Inferior parietal cortex (tissue), 1 donor: ENCODE results near the gene DYSF.
A peak's percentile ranks its signal among the peaks of the same experiment; 100 is the strongest.

Experiments
- DNase-seq: peaks from one replicate; pipeline ENCODE4 v3.0.0-alpha.2; 2016; ENCODE audit errors: extremely low spot score

Gene DYSF

GRCh38 chr2:71602581-71602980 is 149.2 kb downstream of the DYSF start:
- no peak for DNase-seq

GRCh38 chr2:71603311-71603811 is 150.0 kb downstream of the DYSF start:
- DNase-seq = no peak

GRCh38 chr2:71603851-71604725 is 150.7 kb downstream of the DYSF start:
- no peak for DNase-seq

GRCh38 chr2:71604726-71605120 is 151.4 kb downstream of the DYSF start:
- DNase-seq = no peak

GRCh38 chr2:71605173-71605641 is 151.8 kb downstream of the DYSF start:
- no peak for DNase-seq

- DNase-seq = no peak
Observed at GRCh38 chr2:71605781-71606241, 152.4 kb downstream of the DYSF start.

- DNase-seq = no peak
Observed at GRCh38 chr2:71606244-71606643, 152.9 kb downstream of the DYSF start.

GRCh38 chr2:71607151-71607889 is 154.0 kb downstream of the DYSF start:
- no peak for DNase-seq

- DNase-seq = no peak
Observed at GRCh38 chr2:71608034-71608433, 154.7 kb downstream of the DYSF start.

GRCh38 chr2:71608441-71608840 is 155.1 kb downstream of the DYSF start:
- DNase-seq = no peak

- DNase-seq = no peak
Observed at GRCh38 chr2:71609029-71609428, 155.7 kb downstream of the DYSF start.

GRCh38 chr2:71609441-71609840 is 156.1 kb downstream of the DYSF start:
- no peak for DNase-seq

GRCh38 chr2:71609958-71610357 is 156.6 kb downstream of the DYSF start:
- DNase-seq = peak; percentile 68

- DNase-seq = no peak
Observed at GRCh38 chr2:71610671-71611070, 157.3 kb downstream of the DYSF start.

GRCh38 chr2:71611247-71611646 is 157.9 kb downstream of the DYSF start:
- DNase-seq = no peak

GRCh38 chr2:71611781-71612527 is 158.6 kb downstream of the DYSF start:
- DNase-seq = no peak

GRCh38 chr2:71612581-71613402 is 159.4 kb downstream of the DYSF start:
- DNase-seq = no peak

GRCh38 chr2:71613403-71613952 is 160.1 kb downstream of the DYSF start:
- no peak for DNase-seq

- no peak for DNase-seq
Observed at GRCh38 chr2:71613953-71614925, 160.9 kb downstream of the DYSF start.
